PC-9 (cell line): ENCODE results near the gene CLDN22.

Experiments used
- EZH2 ChIP-seq: fragments of 200-600 bp; sonication (generic); IDR thresholded peaks from 2 replicates; pipeline ENCODE4 v1.8.0; 2017; ENCODE audit warnings: antibody characterized with exemption, low read depth
- TF ChIP-seq, protein P1 (sequence below): fragments of 200-600 bp; sonication (generic); conservative IDR thresholded peaks from 2 replicates; pipeline ENCODE4 v1.6.1; 2017; ENCODE audit warnings: mixed run types, antibody characterized with exemption, mild to moderate bottlenecking, moderate library complexity

DNA sequence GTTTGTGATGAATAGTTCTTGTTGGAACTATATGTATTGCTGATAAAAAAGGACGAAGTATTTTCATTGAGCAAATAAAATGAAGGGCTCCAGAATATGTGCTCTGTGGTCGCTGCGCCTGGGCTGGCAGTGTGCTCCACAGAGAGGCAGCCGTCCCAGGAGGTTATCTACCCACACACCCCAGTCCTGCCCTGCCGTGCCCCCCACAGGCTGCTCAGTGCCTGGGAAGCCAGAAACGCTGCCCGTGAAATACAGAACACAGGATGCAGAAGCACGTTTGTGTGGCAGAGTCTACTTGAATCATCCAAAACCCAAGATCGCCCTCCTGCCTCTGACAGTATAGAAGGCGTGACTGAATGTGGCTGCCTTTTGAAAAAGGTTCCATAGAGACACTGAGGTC, 1.4 kb downstream of the CLDN22 start:
- TF ChIP-seq, protein P1, sequence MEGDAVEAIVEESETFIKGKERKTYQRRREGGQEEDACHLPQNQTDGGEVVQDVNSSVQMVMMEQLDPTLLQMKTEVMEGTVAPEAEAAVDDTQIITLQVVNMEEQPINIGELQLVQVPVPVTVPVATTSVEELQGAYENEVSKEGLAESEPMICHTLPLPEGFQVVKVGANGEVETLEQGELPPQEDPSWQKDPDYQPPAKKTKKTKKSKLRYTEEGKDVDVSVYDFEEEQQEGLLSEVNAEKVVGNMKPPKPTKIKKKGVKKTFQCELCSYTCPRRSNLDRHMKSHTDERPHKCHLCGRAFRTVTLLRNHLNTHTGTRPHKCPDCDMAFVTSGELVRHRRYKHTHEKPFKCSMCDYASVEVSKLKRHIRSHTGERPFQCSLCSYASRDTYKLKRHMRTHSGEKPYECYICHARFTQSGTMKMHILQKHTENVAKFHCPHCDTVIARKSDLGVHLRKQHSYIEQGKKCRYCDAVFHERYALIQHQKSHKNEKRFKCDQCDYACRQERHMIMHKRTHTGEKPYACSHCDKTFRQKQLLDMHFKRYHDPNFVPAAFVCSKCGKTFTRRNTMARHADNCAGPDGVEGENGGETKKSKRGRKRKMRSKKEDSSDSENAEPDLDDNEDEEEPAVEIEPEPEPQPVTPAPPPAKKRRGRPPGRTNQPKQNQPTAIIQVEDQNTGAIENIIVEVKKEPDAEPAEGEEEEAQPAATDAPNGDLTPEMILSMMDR = no peak
- no peak for TF ChIP-seq EZH2
